Measurements from ENCODE around the gene HACL1.
"Not testable (repeated sequence)": the region's sequence is repeated elsewhere in the genome, so short reads cannot be mapped to it uniquely, and the experiment has no call there.

DNA sequence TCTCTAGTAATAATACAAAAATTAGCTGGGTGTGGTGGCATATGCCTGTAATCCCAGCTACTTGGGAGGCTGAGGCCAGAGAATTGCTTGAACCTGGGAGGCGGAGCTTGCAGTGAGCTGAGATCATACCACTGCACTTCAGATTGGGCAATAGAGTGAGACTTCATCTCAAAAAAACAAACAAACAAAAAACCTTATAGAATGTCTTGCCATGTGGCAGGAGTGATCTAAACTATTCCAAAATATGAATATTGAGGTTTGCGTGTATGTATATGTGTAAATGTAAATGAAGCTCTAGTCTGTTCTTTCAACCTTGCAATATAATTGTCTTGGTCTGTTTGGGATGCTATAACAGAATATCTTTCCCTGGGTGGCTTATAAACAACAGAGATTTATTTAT, 68.8 kb downstream of the HACL1 start:
- TF ChIP-seq, protein P1, sequence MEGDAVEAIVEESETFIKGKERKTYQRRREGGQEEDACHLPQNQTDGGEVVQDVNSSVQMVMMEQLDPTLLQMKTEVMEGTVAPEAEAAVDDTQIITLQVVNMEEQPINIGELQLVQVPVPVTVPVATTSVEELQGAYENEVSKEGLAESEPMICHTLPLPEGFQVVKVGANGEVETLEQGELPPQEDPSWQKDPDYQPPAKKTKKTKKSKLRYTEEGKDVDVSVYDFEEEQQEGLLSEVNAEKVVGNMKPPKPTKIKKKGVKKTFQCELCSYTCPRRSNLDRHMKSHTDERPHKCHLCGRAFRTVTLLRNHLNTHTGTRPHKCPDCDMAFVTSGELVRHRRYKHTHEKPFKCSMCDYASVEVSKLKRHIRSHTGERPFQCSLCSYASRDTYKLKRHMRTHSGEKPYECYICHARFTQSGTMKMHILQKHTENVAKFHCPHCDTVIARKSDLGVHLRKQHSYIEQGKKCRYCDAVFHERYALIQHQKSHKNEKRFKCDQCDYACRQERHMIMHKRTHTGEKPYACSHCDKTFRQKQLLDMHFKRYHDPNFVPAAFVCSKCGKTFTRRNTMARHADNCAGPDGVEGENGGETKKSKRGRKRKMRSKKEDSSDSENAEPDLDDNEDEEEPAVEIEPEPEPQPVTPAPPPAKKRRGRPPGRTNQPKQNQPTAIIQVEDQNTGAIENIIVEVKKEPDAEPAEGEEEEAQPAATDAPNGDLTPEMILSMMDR (IDR thresholded peaks at IDR 0.05), result not testable (repeated sequence)
- not testable (repeated sequence) for TF ChIP-seq ZFX (IDR thresholded peaks at IDR 0.05; ENCODE audit: borderline replicate concordance)

All from 22Rv1 (cell line).